GM13976 (cell line): Measurements from ENCODE around the gene NEK6.

Experiments used
- DNase-seq: peaks from one replicate; pipeline ENCODE4 v3.0.0; 2012; ENCODE audit warnings: low spot score
- CTCF ChIP-seq: IDR thresholded peaks from 2 replicates; pipeline ENCODE4 v1.5.1; 2012; ENCODE audit warnings: borderline replicate concordance, mild to moderate bottlenecking; ENCODE audit not compliant: insufficient read depth; ENCODE audit errors: extremely low read depth, missing control alignments, control extremely low read depth
- in situ Hi-C: fragments of 300-500 bp; cut with MboI; formaldehyde crosslinking; loops from one replicate; pipeline ENCODE4 v1.12.0; 2022; ENCODE audit warnings: low sequenced_read_pairs, mixed read lengths, inconsistent platforms; ENCODE audit not compliant: unreplicated experiment

The NEK6 gene

DNA sequence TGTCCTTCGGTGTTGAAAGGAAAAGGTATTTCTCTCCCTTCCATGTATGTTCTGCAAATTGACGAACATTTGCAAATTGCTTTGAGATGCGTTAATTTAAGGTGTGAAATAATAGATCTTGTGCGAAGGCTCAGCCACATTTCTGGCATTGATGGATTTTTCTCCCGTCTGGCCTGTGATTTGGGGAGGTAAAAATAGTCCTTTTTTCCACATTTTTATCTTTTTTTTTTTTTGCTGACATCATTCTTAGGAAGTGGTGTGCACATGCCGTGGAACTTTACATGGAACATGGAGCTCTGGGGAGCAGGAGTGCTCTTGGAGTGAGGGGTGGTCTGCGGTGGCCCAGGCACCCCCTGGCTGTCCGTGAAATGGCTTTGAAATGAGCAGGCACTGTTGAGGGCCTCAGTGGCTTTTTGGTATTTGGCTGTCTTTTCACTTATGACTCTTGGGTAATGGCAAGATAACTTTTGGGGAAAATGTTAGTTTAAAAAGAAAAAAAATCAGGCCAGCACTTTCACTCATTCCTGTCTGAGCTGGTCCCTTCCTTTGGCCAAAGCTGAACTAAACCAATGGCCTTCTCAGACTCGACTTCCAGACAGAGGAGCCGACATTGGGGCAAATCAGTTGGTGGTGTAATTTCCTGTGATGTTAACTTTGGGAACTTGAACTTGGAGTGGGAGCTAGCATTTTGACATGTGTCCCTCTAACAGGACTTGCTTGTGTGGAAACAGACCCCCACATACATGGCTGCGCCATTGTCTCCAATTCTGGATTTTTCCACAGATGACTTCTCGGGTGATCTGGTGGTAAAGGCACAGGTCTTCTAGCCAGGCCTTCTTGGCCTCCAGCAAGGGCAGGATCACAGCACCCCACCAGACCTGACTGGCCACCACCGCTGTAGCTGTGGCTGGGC is 4.2 kb downstream of the NEK6 start:
- DNase-seq, result no peak
- in situ Hi-C loops, result no loop called here
- no peak for TF ChIP-seq CTCF

GRCh38 chr9:124262649-124262972 is 4.9 kb downstream of the NEK6 start:
- no peak for TF ChIP-seq CTCF
- no peak for DNase-seq
- in situ Hi-C loops, result no loop called here

DNA sequence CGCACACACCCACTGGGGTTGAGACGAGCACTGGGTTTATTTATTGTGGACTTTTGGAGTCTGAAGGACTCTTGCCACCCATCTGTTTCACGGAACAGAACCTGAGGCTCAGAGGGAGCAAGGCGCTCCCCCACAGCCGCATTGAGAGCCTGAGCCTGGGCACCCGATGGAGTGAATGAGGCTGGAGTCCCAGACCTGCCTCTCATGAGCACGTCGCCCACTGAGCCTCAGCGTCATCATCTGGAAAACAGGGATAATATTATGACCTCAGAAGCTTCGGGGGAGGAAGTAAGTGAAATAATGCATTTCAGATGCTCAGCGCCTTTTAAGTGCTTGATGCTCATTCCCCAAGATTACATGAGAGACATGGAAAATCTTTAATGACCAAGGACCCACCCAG is 5.5 kb downstream of the NEK6 start:
- in situ Hi-C loops, result no loop called here
- TF ChIP-seq CTCF, result no peak
- DNase-seq, result no peak

DNA sequence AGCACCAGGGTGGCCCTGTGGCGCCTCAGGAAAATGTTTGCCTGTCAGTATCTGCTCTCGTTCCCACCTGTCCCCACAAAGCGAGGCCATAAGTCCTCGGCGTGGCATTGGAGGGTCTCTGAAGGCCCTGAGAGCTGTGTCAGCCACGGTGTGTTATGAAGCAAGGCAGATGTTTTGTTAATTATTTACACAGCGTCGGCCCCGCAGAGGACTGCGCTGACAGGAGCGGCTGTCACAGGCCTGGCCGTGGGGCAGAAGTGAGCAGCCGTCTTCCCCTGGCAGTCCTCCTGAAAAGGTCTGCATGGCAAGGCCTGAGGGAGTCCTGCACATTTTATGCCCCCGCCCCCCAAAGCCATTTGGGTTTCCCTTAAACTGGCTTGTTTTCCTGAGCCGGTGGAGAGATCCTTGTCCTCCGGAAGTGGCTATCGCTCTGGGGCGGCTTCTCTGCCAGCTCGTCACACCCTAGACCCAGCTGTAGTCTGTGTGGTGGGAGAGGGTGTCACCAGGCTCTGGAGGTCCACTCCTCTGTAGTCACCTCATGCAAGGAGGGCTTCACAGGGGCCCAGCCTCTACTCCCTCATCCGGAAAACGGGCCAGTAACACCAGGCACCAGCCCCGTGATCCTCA is 6.2 kb downstream of the NEK6 start:
- in situ Hi-C loops, result no loop called here
- DNase-seq, result no peak
- TF ChIP-seq CTCF, result no peak

GRCh38 chr9:124264823-124265233 is 7.1 kb downstream of the NEK6 start:
- in situ Hi-C loops, result no loop called here
- DNase-seq, result peak; percentile 74
- no peak for TF ChIP-seq CTCF

DNA sequence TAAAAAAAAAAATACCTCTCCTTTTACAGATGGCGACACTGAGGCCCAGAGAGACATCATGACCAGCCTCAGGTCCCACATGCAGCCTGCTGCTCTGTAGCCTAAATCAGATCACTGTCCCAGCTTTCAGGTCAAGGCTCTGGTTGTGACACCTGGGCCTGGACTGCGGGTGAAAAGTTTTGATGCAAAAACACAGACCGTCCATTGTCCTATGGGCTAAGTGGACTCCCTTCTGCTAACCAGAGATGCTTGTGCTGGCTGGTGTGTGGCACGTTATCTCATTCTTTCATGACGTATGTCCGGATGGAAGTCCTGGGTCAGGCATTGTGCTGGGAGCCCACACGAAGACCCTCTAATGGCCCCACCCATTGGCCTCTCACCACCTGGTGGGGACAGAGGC is 7.8 kb downstream of the NEK6 start:
- in situ Hi-C loops, result no loop called here
- no peak for DNase-seq
- TF ChIP-seq CTCF, result no peak
